SW480 (cell line): ENCODE results near the gene SLC18B1.

ENCODE experiments used
- DNase-seq: peaks from one replicate; pipeline ENCODE4 v3.0.0-alpha.2; 2016; ENCODE audit warnings: low spot score

The SLC18B1 gene

GRCh38 chr6:132741281-132741680, 57.2 kb downstream of the SLC18B1 start:
- DNase-seq = no peak

- no peak for DNase-seq
Measured at GRCh38 chr6:132736239-132736638, 62.2 kb downstream of the SLC18B1 start.

- DNase-seq = peak; percentile 1
Measured at GRCh38 chr6:132734694-132735236, 63.7 kb downstream of the SLC18B1 start.

GRCh38 chr6:132733814-132734213, 64.6 kb downstream of the SLC18B1 start:
- no peak for DNase-seq

- no peak for DNase-seq
Measured at GRCh38 chr6:132733283-132733682, 65.2 kb downstream of the SLC18B1 start.

GRCh38 chr6:132731086-132731485, 67.4 kb downstream of the SLC18B1 start:
- no peak for DNase-seq

GRCh38 chr6:132730560-132730959, 67.9 kb downstream of the SLC18B1 start:
- DNase-seq = no peak

- no peak for DNase-seq
Measured at GRCh38 chr6:132728616-132729015, 69.8 kb downstream of the SLC18B1 start.

GRCh38 chr6:132726608-132726975, 71.8 kb downstream of the SLC18B1 start:
- DNase-seq = no peak

GRCh38 chr6:132725947-132726607, 72.4 kb downstream of the SLC18B1 start:
- DNase-seq = no peak

- DNase-seq = no peak
Measured at GRCh38 chr6:132725471-132725870, 73.0 kb downstream of the SLC18B1 start.

GRCh38 chr6:132719736-132720448, 78.5 kb downstream of the SLC18B1 start:
- DNase-seq = no peak
